T47D (cell line): Measurements from ENCODE around the gene ITIH5.
A peak's percentile ranks its signal among the peaks of the same experiment; 100 is the strongest.

Source experiments
- DNase-seq, 2 experiments: peaks; one replicate each; pipeline versions ENCODE4 v3.0.0 to v3.0.0-alpha.2; 2011 to 2012; ENCODE audit warnings: low read depth in 1 of 2, low spot score in 1 of 2
- JUND ChIP-seq: IDR thresholded peaks from 2 replicates; pipeline ENCODE4 v1.6.1; 2012; ENCODE audit warnings: low read depth
- in situ Hi-C: cut with HindIII; loops from 2 replicates; pipeline ENCODE4 v1.10.0; 2016; ENCODE audit warnings: low sequenced_read_pairs, low pct_unique_long_range_greater_than_20kb

ITIH5 gene

GRCh38 chr10:7561985-7562384, 104.8 kb downstream of the ITIH5 start:
- TF ChIP-seq JUND, result no peak
- DNase-seq, result no peak
- in situ Hi-C loops, result no loop called here

- no peak for TF ChIP-seq JUND
- in situ Hi-C loops, result no loop called here
- DNase-seq, result peak in 1 of 2 experiments; percentile 16
Measured at GRCh38 chr10:7561216-7561893, 105.4 kb downstream of the ITIH5 start.

- TF ChIP-seq JUND, result no peak
- in situ Hi-C loops, result no loop called here
- no peak for DNase-seq
Measured at GRCh38 chr10:7560519-7560918, 106.2 kb downstream of the ITIH5 start.

- in situ Hi-C loops, result no loop called here
- DNase-seq, result no peak
Measured at GRCh38 chr10:7559386-7559785, 107.4 kb downstream of the ITIH5 start.

GRCh38 chr10:7558036-7558435, 108.7 kb downstream of the ITIH5 start:
- in situ Hi-C loops, result no loop called here

More at GRCh38 chr10:7559386-7559785, 107.4 kb downstream of the ITIH5 start:
- no peak for TF ChIP-seq JUND

GRCh38 chr10:7553531-7553930, 113.2 kb downstream of the ITIH5 start:
- TF ChIP-seq JUND, result no peak
- DNase-seq, result no peak
- in situ Hi-C loops, result no loop called here

More at GRCh38 chr10:7558036-7558435, 108.7 kb downstream of the ITIH5 start:
- DNase-seq, result no peak
- no peak for TF ChIP-seq JUND

- TF ChIP-seq JUND, result no peak
- in situ Hi-C loops, result no loop called here
- no peak for DNase-seq
Measured at GRCh38 chr10:7551950-7552716, 114.6 kb downstream of the ITIH5 start.

- DNase-seq, result no peak
- in situ Hi-C loops, result no loop called here
- TF ChIP-seq JUND, result no peak
Measured at GRCh38 chr10:7551289-7551688, 115.5 kb downstream of the ITIH5 start.

- no peak for DNase-seq
- TF ChIP-seq JUND, result no peak
- in situ Hi-C loops, result no loop called here
Measured at GRCh38 chr10:7550013-7550412, 116.8 kb downstream of the ITIH5 start.

- in situ Hi-C loops, result no loop called here
- DNase-seq, result no peak
- no peak for TF ChIP-seq JUND
Measured at GRCh38 chr10:7547829-7548228, 118.9 kb downstream of the ITIH5 start.

- no peak for DNase-seq
- in situ Hi-C loops, result no loop called here
- TF ChIP-seq JUND, result no peak
Measured at GRCh38 chr10:7547206-7547605, 119.6 kb downstream of the ITIH5 start.

- in situ Hi-C loops, result no loop called here
- DNase-seq, result no peak
Measured at GRCh38 chr10:7546385-7546967, 120.3 kb downstream of the ITIH5 start.

GRCh38 chr10:7545792-7546191, 121.0 kb downstream of the ITIH5 start:
- no peak for DNase-seq
- no peak for TF ChIP-seq JUND
- in situ Hi-C loops, result no loop called here

More at GRCh38 chr10:7546385-7546967, 120.3 kb downstream of the ITIH5 start:
- no peak for TF ChIP-seq JUND

- in situ Hi-C loops, result no loop called here
- no peak for TF ChIP-seq JUND
- DNase-seq, result no peak
Measured at GRCh38 chr10:7545261-7545660, 121.5 kb downstream of the ITIH5 start.
